ENCODE results near the gene PHLPP1.

Gene PHLPP1

GRCh38 chr18:62992877-62993365 is 277.6 kb downstream of the PHLPP1 start:
- no peak for DNase-seq (ENCODE audit: low spot score)
- TF ChIP-seq, protein P1, sequence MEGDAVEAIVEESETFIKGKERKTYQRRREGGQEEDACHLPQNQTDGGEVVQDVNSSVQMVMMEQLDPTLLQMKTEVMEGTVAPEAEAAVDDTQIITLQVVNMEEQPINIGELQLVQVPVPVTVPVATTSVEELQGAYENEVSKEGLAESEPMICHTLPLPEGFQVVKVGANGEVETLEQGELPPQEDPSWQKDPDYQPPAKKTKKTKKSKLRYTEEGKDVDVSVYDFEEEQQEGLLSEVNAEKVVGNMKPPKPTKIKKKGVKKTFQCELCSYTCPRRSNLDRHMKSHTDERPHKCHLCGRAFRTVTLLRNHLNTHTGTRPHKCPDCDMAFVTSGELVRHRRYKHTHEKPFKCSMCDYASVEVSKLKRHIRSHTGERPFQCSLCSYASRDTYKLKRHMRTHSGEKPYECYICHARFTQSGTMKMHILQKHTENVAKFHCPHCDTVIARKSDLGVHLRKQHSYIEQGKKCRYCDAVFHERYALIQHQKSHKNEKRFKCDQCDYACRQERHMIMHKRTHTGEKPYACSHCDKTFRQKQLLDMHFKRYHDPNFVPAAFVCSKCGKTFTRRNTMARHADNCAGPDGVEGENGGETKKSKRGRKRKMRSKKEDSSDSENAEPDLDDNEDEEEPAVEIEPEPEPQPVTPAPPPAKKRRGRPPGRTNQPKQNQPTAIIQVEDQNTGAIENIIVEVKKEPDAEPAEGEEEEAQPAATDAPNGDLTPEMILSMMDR (IDR thresholded peaks at IDR 0.05; ENCODE audit: borderline replicate concordance, control extremely low read depth, extremely low read depth, insufficient read depth, missing control alignments), result no peak
- in situ Hi-C loops (cut with MboI; ENCODE audit: low sequenced_read_pairs, unreplicated experiment), result loop anchor here (25.0 kb wide), 3 partner anchors 406 to 806 kb away; partner anchors contain the start of genes PIGN and RELCH

GRCh38 chr18:62996566-62996965 is 281.2 kb downstream of the PHLPP1 start:
- in situ Hi-C loops (cut with MboI; ENCODE audit: low sequenced_read_pairs, unreplicated experiment), result loop anchor here (25.0 kb wide), 3 partner anchors 409 to 809 kb away; partner anchors contain the start of genes PIGN and RELCH
- no peak for DNase-seq (ENCODE audit: low spot score)
- TF ChIP-seq, protein P1 (IDR thresholded peaks at IDR 0.05; ENCODE audit: borderline replicate concordance, control extremely low read depth, extremely low read depth, insufficient read depth, missing control alignments), result no peak

DNA sequence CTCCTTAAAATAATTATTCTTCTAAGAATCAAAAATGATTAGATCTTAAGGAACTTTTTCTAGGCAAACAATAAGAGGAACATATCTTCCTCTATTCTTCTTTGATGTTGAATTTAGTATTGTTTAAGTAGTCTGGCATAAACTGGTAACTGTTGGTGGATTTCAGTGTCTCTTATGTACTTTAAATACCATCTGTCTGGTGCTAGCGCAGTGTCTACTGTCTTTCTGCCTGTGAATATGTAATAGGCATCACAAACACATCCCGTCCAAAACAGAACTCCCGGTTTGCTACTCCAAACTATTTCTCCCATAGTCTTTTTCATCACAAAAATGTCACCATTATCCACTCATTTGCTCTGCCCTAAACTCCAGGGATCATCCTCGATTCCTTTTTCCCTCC is 281.7 kb downstream of the PHLPP1 start:
- in situ Hi-C loops (cut with MboI; ENCODE audit: low sequenced_read_pairs, unreplicated experiment), result loop anchor here (25.0 kb wide), 3 partner anchors 410 to 810 kb away; partner anchors contain the start of genes PIGN and RELCH
- no peak for DNase-seq (ENCODE audit: low spot score)
- TF ChIP-seq, protein P1 (IDR thresholded peaks at IDR 0.05; ENCODE audit: borderline replicate concordance, control extremely low read depth, extremely low read depth, insufficient read depth, missing control alignments), result no peak

DNA sequence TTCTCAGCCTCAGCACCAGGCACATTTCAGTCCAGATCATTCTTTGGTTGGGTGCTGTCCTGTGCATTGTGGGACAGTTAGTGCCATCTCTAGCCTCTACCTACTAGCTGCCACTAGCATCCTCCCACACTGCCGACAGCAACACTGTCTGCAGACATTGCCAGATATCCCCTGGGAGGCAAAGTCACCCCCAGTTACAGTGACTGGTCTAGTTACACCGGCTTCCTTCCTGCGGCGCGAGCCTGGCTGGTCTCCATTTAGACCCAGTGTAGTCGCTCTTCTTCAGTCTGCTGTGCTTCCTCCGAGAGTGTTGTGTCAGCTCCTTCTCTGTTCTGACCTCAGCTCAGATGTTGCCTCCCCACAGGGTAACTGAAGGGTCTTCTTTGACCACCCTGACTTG is 283.1 kb downstream of the PHLPP1 start:
- TF ChIP-seq, protein P1 (IDR thresholded peaks at IDR 0.05; ENCODE audit: borderline replicate concordance, control extremely low read depth, extremely low read depth, insufficient read depth, missing control alignments), result no peak
- no peak for DNase-seq (ENCODE audit: low spot score)
- in situ Hi-C loops (cut with MboI; ENCODE audit: low sequenced_read_pairs, unreplicated experiment), result loop anchor here (25.0 kb wide), 3 partner anchors 411 to 811 kb away; partner anchors contain the start of genes PIGN and RELCH

GRCh38 chr18:62999392-62999791 is 284.1 kb downstream of the PHLPP1 start:
- no peak for DNase-seq (ENCODE audit: low spot score)
- in situ Hi-C loops (cut with MboI; ENCODE audit: low sequenced_read_pairs, unreplicated experiment), result loop anchor here (25.0 kb wide), 3 partner anchors 412 to 812 kb away; partner anchors contain the start of genes PIGN and RELCH
- TF ChIP-seq, protein P1 (IDR thresholded peaks at IDR 0.05; ENCODE audit: borderline replicate concordance, control extremely low read depth, extremely low read depth, insufficient read depth, missing control alignments), result no peak

- in situ Hi-C loops (cut with MboI; ENCODE audit: low sequenced_read_pairs, unreplicated experiment), result loop anchor here (25.0 kb wide), 3 partner anchors 413 to 813 kb away; partner anchors contain the start of genes PIGN and RELCH
- TF ChIP-seq, protein P1 (IDR thresholded peaks at IDR 0.05; ENCODE audit: borderline replicate concordance, control extremely low read depth, extremely low read depth, insufficient read depth, missing control alignments), result no peak
- no peak for DNase-seq (ENCODE audit: low spot score)
Measured at GRCh38 chr18:62999921-63000320, 284.6 kb downstream of the PHLPP1 start.

Data from GM13976 (cell line).